HepG2 (cell line): ENCODE results near the gene CD48. TPM values are rescaled to one million over a fixed set of nuclear protein-coding genes. Genes with fewer than 3 reads are reported as not detected.

Experiments used
- ATAC-seq: fragments of 200-7000 bp; cut with Tn5 transposase; 3 replicates; pipeline ENCODE4 v1.9.1; 2020; ENCODE audit warnings: mild to moderate bottlenecking, moderate library complexity
- BruUV-seq: library from RNA; stranded (reverse); fragments of 400-500 nt; replicated peaks from 2 replicates; lab custom pipeline; 2021; lab: Mats Ljungman, UMichigan
- CTCF ChIA-PET: fragments of 300-600 bp; formaldehyde crosslinking; extraction: SDS; loops from one replicate; lab custom pipeline; 2021; ENCODE audit warnings: low total read pairs, inconsistent platforms, low intra/inter-chr PET ratio; lab: Yijun Ruan, JAX
- POLR2A ChIA-PET: fragments of 350-600 bp; sonication (Branson Sonifier 250); formaldehyde crosslinking; loops from one replicate; lab custom pipeline; 2020; ENCODE audit warnings: antibody characterized with exemption, inconsistent platforms; lab: Yijun Ruan, JAX
- DNase-seq: peaks from one replicate; pipeline ENCODE4 v3.0.0-alpha.2; 2015; ENCODE audit warnings: low spot score
- FAIRE-seq: peaks from 3 replicates; lab custom pipeline; 2011; peaks lifted over from hg19 to GRCh38; lab: Jason Lieb, UNC
- H2AFZ ChIP-seq: one replicate; pipeline ENCODE4 v1.6.1; 2011; ENCODE audit warnings: low read length, inconsistent platforms
- H3K27ac ChIP-seq: fragments of 300-600 bp; 3 replicates; pipeline ENCODE4 v1.8.0; 2011; ENCODE audit warnings: mixed run types, mild to moderate bottlenecking, mixed read lengths, low read length, inconsistent platforms; ENCODE audit not compliant: insufficient read depth; ENCODE audit errors: extremely low read length
- H3K27me3 ChIP-seq, 2 experiments: fragments of 200-600 bp in 1 of 2; 2 replicates in 1 of 2; 3 replicates in 1 of 2; pipeline versions ENCODE4 v1.6.0 to v1.8.0; 2011; ENCODE audit warnings: low read length in 2 of 2, mild to moderate bottlenecking in 2 of 2, moderate library complexity in 2 of 2, inconsistent platforms in 1 of 2; ENCODE audit not compliant: insufficient read depth in 2 of 2, control insufficient read depth in 1 of 2
- H3K36me3 ChIP-seq, 2 experiments: fragments of 200-600 bp in 1 of 2; replicated peaks in 1 of 2; 2 replicates in 1 of 2; 3 replicates in 1 of 2; pipeline versions ENCODE4 v1.5.1 to v1.8.0; 2011; ENCODE audit warnings: low read length in 2 of 2, inconsistent platforms in 1 of 2; ENCODE audit not compliant: insufficient read depth in 2 of 2, control insufficient read depth in 1 of 2
- H3K4me1 ChIP-seq: 2 replicates; pipeline ENCODE4 v1.5.1; 2012; ENCODE audit warnings: low read length, inconsistent platforms; ENCODE audit not compliant: insufficient read depth
- H3K4me2 ChIP-seq: 2 replicates; pipeline ENCODE4 v1.6.0; 2011; ENCODE audit warnings: low read depth, low read length, inconsistent platforms
- H3K4me3 ChIP-seq, 3 experiments: fragments of 200-600 bp in 1 of 3; sonication (generic), shearing (Covaris generic) in 1 of 3; replicated peaks in 1 of 3; 2 replicates each; pipeline ENCODE4 v1.5.1; 2011 to 2016; ENCODE audit warnings: low read length in 3 of 3, inconsistent platforms in 2 of 3, low read depth in 2 of 3, mild to moderate bottlenecking in 2 of 3, control low read depth in 1 of 3, mixed read lengths in 1 of 3; ENCODE audit not compliant: insufficient read depth in 1 of 3
- H3K79me2 ChIP-seq: one replicate; pipeline ENCODE4 v1.6.1; 2011; ENCODE audit warnings: low read length, inconsistent platforms; ENCODE audit not compliant: insufficient read depth
- H3K9ac ChIP-seq: 2 replicates; pipeline ENCODE4 v1.6.0; 2011; ENCODE audit warnings: mild to moderate bottlenecking, low read depth, low read length, inconsistent platforms; ENCODE audit not compliant: insufficient read depth
- H3K9me3 ChIP-seq: 2 replicates; pipeline ENCODE4 v1.5.1; 2012; ENCODE audit warnings: mild to moderate bottlenecking, low read length
- H4K20me1 ChIP-seq: 2 replicates; pipeline ENCODE4 v1.6.0; 2011; ENCODE audit warnings: inconsistent platforms, mild to moderate bottlenecking, low read length, moderate library complexity; ENCODE audit not compliant: insufficient read depth
- CENPT ChIP-seq: sonication (generic); formaldehyde crosslinking; IDR thresholded peaks from 2 replicates; pipeline ENCODE4 v1.8.0; 2022; ENCODE audit warnings: low read depth, mild to moderate bottlenecking, moderate library complexity, missing genetic modification reagents
- DPF2 ChIP-seq: sonication (generic); formaldehyde crosslinking; IDR thresholded peaks from 2 replicates; pipeline ENCODE4 v1.4.0; 2020; ENCODE audit warnings: mild to moderate bottlenecking, low read depth, missing genetic modification reagents, borderline replicate concordance
- GATA4 ChIP-seq: sonication (generic); IDR thresholded peaks from 2 replicates; pipeline ENCODE4 v1.6.1; 2016; ENCODE audit warnings: antibody characterized with exemption, low read depth, borderline replicate concordance
- GPBP1L1 ChIP-seq: sonication (generic); formaldehyde crosslinking; IDR thresholded peaks from 2 replicates; pipeline ENCODE4 v1.5.0; 2020; ENCODE audit warnings: mild to moderate bottlenecking, missing genetic modification reagents
- HIVEP1 ChIP-seq: sonication (generic); formaldehyde crosslinking; IDR thresholded peaks from 2 replicates; pipeline ENCODE4 v1.4.0; 2020; ENCODE audit warnings: mild to moderate bottlenecking, missing genetic modification reagents
- IKZF5 ChIP-seq: IDR thresholded peaks from 2 replicates; pipeline ENCODE4 v1.6.1; 2018; ENCODE audit warnings: missing genetic modification reagents, mild to moderate bottlenecking, missing compliant biosample characterization
- JARID2 ChIP-seq: sonication (generic); formaldehyde crosslinking; IDR thresholded peaks from 2 replicates; pipeline ENCODE4 v1.8.1; 2023; ENCODE audit warnings: missing genetic modification reagents, inconsistent platforms; ENCODE audit not compliant: insufficient replicate concordance
- KLF11 ChIP-seq: IDR thresholded peaks from 2 replicates; pipeline ENCODE4 v1.6.1; 2016; ENCODE audit warnings: missing compliant biosample characterization
- MXI1 ChIP-seq: IDR thresholded peaks from 3 replicates; pipeline ENCODE4 v1.6.1; 2012; ENCODE audit warnings: low read depth, low read length, inconsistent platforms, borderline replicate concordance
- NFYC ChIP-seq: IDR thresholded peaks from 2 replicates; pipeline ENCODE4 v1.6.1; 2016; ENCODE audit warnings: missing genetic modification reagents, missing compliant biosample characterization
- ZEB1 ChIP-seq: IDR thresholded peaks from 2 replicates; pipeline ENCODE4 v1.6.1; 2012; ENCODE audit warnings: mild to moderate bottlenecking, low read depth, inconsistent platforms; ENCODE audit not compliant: insufficient replicate concordance
- ZFP91 ChIP-seq: sonication (generic); formaldehyde crosslinking; IDR thresholded peaks from 2 replicates; pipeline ENCODE4 v1.9.0; 2022; ENCODE audit warnings: missing genetic modification reagents, mild to moderate bottlenecking, borderline replicate concordance
- ZNF101 ChIP-seq: sonication (generic); formaldehyde crosslinking; IDR thresholded peaks from 2 replicates; pipeline ENCODE4 v1.4.0; 2020; ENCODE audit warnings: mild to moderate bottlenecking, low read depth, missing genetic modification reagents, borderline replicate concordance
- ZNF354B ChIP-seq: sonication (generic); formaldehyde crosslinking; IDR thresholded peaks from 2 replicates; pipeline ENCODE4 v1.8.0; 2022; ENCODE audit warnings: mild to moderate bottlenecking, missing genetic modification reagents
- ZSCAN9 ChIP-seq: IDR thresholded peaks from 2 replicates; pipeline ENCODE4 v1.6.1; 2016; ENCODE audit warnings: borderline replicate concordance
- WGBS: methylation state at CpG from one replicate; pipeline ENCODE4 v1.1.6; 2017; ENCODE audit warnings: low lambda C conversion rate; 5-methylcytosine and 5-hydroxymethylcytosine counted together
- in situ Hi-C: cut with HindIII; loops from 2 replicates; pipeline ENCODE4 v1.10.0; 2017; ENCODE audit warnings: low pct_unique_long_range_greater_than_20kb; ENCODE audit not compliant: extremely low pct_ligation_motif_present
- intact Hi-C: fragments of 100-400 bp; cut with micrococcal nuclease; formaldehyde crosslinking; loops from one replicate; pipeline ENCODE4 v1.10.0; 2022; ENCODE audit not compliant: unreplicated experiment
- polyA plus RNA-seq, 8 experiments: library from polyadenylated mRNA; depleted of rRNA in 3 of 8; stranded (reverse) in 7 of 8; unstranded in 1 of 8; fragments of >200 nt; fragmentation: Illumina TruSeq in 4 of 8; extraction: Trizol in 4 of 8; gene quantifications; 2 replicates each; pipeline versions ENCODE4 v1.2.1 to v1.2.3, GENCODE V29; 2011 to 2016; ENCODE audit warnings: low read depth in 4 of 8, missing spikeins in 1 of 8, mixed read lengths in 1 of 8; ENCODE audit not compliant: insufficient read depth in 1 of 8
- total RNA-seq, 5 experiments: library from RNA; depleted of rRNA; stranded (reverse); fragments of >200 nt; fragmentation: Illumina TruSeq; extraction: Trizol; gene quantifications; 2 replicates each; pipeline ENCODE4 v1.2.3, GENCODE V29; 2016; ENCODE audit warnings: low read depth in 1 of 5

The CD48 gene
- total and polyA plus RNA-seq, 2 of the 13 experiments (the other 11 are each of a cell fraction or from before 2014, with no cell fraction given): not detected

GRCh38 chr1:160752406-160752805 lies 40.8 kb upstream of the CD48 start (continued):
- no peak for TF ChIP-seq GPBP1L1
- no peak for TF ChIP-seq IKZF5
- TF ChIP-seq ZEB1: no peak
- no peak for TF ChIP-seq GATA4

- no peak overlapping the region for H3K4me3 ChIP-seq
- H3K27ac ChIP-seq: no peak overlapping the region
- H3K9me3 ChIP-seq: no peaks in the 10 kb centered on the region
- no peak for TF ChIP-seq ZFP91
- TF ChIP-seq DPF2: no peak
- no peak for TF ChIP-seq MXI1
- TF ChIP-seq ZSCAN9 (CRISPR knock-in tag): no peak
- TF ChIP-seq CENPT (CRISPR knock-in tag): no peak
- no peak for TF ChIP-seq NFYC (CRISPR knock-in tag)
- no peak for TF ChIP-seq HIVEP1 (CRISPR knock-in tag)
- TF ChIP-seq ZNF354B (CRISPR knock-in tag): no peak
- TF ChIP-seq JARID2 (CRISPR knock-in tag): no peak
- TF ChIP-seq ZNF101 (CRISPR knock-in tag): no peak
- TF ChIP-seq KLF11 (CRISPR knock-in tag): no peak
- no peak for ATAC-seq
- no peak overlapping the region for H2AFZ ChIP-seq
- DNase-seq: no peak
- H4K20me1 ChIP-seq: no peaks in the 10 kb centered on the region
- intact Hi-C loops: no loop called here
- BruUV-seq: no TSS peak
- ChIA-PET POLR2A (no interaction called here), CTCF (no interaction called here)
- in situ Hi-C loops: no loop called here
- no peaks in the 10 kb centered on the region for H3K4me1 ChIP-seq
- H3K9ac ChIP-seq: no peak overlapping the region
- no peaks in the 10 kb centered on the region for H3K36me3 ChIP-seq
- no peak overlapping the region for H3K4me2 ChIP-seq
- FAIRE-seq: no peak
- peaks cover 2 to 4% of the 10 kb centered on the region in 2 experiments; a peak in 3 of 5 replicates for H3K27me3 ChIP-seq
- WGBS: 0% methylated on average over 2 of the region's 2 CpGs
- H3K79me2 ChIP-seq: no peaks in the 10 kb centered on the region
Measured at GRCh38 chr1:160750608-160751007, 39.0 kb upstream of the CD48 start.
